IMR-90 (cell line): ENCODE results near the gene SLC25A26. TPM values are rescaled to one million over a fixed set of nuclear protein-coding genes. Genes with fewer than 3 reads are reported as not detected.

Source experiments
- ATAC-seq: fragments of 200-7000 bp; cut with Tn5 transposase; 2 replicates; pipeline ENCODE4 v1.9.1; 2020; ENCODE audit warnings: low read depth, mild to moderate bottlenecking, moderate library complexity
- BruUV-seq: library from RNA; stranded (reverse); fragments of 400-500 nt; replicated peaks from 2 replicates; lab custom pipeline; 2021; lab: Mats Ljungman, UMichigan
- CTCF ChIA-PET: fragments of 300-600 bp; formaldehyde crosslinking; extraction: SDS; loops from one replicate; lab custom pipeline; 2021; ENCODE audit warnings: antibody characterized with exemption; lab: Yijun Ruan, JAX
- POLR2A ChIA-PET: fragments of 300-600 bp; sonication (Branson Sonifier 250); formaldehyde crosslinking; loops from one replicate; lab custom pipeline; 2022; ENCODE audit warnings: antibody characterized with exemption; ENCODE audit not compliant: unreplicated experiment; lab: Charles Lee
- DNase-seq: peaks from one replicate; pipeline ENCODE4 v3.0.0; 2013
- H2AFZ ChIP-seq: replicated peaks from 2 replicates; pipeline ENCODE3; 2013; ENCODE audit warnings: low read length, mild to moderate bottlenecking; ENCODE audit not compliant: poor library complexity
- H2AK5ac ChIP-seq: 2 replicates; pipeline ENCODE4 v1.6.1; 2013; ENCODE audit warnings: low read depth, low read length, inconsistent platforms
- H2AK9ac ChIP-seq: replicated peaks from 2 replicates; pipeline ENCODE3; 2013; ENCODE audit warnings: mild to moderate bottlenecking, low read depth, low read length, moderate library complexity; ENCODE audit not compliant: poor library complexity
- H2BK120ac ChIP-seq: 2 replicates; pipeline ENCODE4 v1.6.1; 2013; ENCODE audit warnings: low read depth, low read length, inconsistent platforms
- H2BK15ac ChIP-seq: 3 replicates; pipeline ENCODE4 v1.6.1; 2013; ENCODE audit warnings: low read depth, low read length, inconsistent platforms
- H2BK20ac ChIP-seq: 2 replicates; pipeline ENCODE4 v1.6.1; 2013; ENCODE audit warnings: low read depth, mild to moderate bottlenecking, inconsistent platforms, low read length, moderate library complexity
- H2BK5ac ChIP-seq: 2 replicates; pipeline ENCODE4 v1.6.1; 2013; ENCODE audit warnings: mild to moderate bottlenecking, low read depth, low read length, inconsistent platforms; ENCODE audit not compliant: poor library complexity, severe bottlenecking
- H3K14ac ChIP-seq: replicated peaks from 2 replicates; pipeline ENCODE4 v1.6.1; 2013; ENCODE audit warnings: low read depth, low read length, inconsistent platforms
- H3K18ac ChIP-seq: 2 replicates; pipeline ENCODE4 v1.6.1; 2013; ENCODE audit warnings: low read depth, low read length, control low read depth
- H3K23ac ChIP-seq: 2 replicates; pipeline ENCODE4 v1.6.1; 2013; ENCODE audit warnings: low read depth, low read length, inconsistent platforms
- H3K27ac ChIP-seq: 2 replicates; pipeline ENCODE4 v1.5.1; 2013; ENCODE audit warnings: mild to moderate bottlenecking, control low read depth, low read length; ENCODE audit not compliant: insufficient read depth
- H3K27me3 ChIP-seq: 2 replicates; pipeline ENCODE4 v1.6.1; 2013; ENCODE audit warnings: low read length; ENCODE audit not compliant: control insufficient read depth, insufficient read depth
- H3K36me3 ChIP-seq: 2 replicates; pipeline ENCODE4 v1.6.1; 2013; ENCODE audit warnings: low read length, mixed read lengths; ENCODE audit not compliant: control insufficient read depth, insufficient read depth
- H3K4ac ChIP-seq: 2 replicates; pipeline ENCODE4 v1.6.1; 2013; ENCODE audit warnings: low read depth, low read length, inconsistent platforms
- H3K4me1 ChIP-seq: 2 replicates; pipeline ENCODE4 v1.6.1; 2013; ENCODE audit warnings: low read length, mixed read lengths; ENCODE audit not compliant: control insufficient read depth, insufficient read depth
- H3K4me2 ChIP-seq: 2 replicates; pipeline ENCODE4 v1.6.1; 2013; ENCODE audit warnings: low read depth, mild to moderate bottlenecking, control low read depth, low read length, moderate library complexity
- H3K4me3 ChIP-seq: 2 replicates; pipeline ENCODE4 v1.5.1; 2013; ENCODE audit warnings: low read depth, mild to moderate bottlenecking, control low read depth, low read length, moderate library complexity; ENCODE audit not compliant: insufficient read depth
- H3K56ac ChIP-seq: 2 replicates; pipeline ENCODE4 v1.6.1; 2013; ENCODE audit warnings: low read length, inconsistent platforms; ENCODE audit not compliant: insufficient read depth; ENCODE audit errors: extremely low read depth
- H3K79me1 ChIP-seq, 2 experiments: 2 replicates each; pipeline ENCODE4 v1.6.1; 2013; ENCODE audit warnings: low read length in 2 of 2, inconsistent platforms in 1 of 2, low read depth in 1 of 2
- H3K9ac ChIP-seq: 2 replicates; pipeline ENCODE4 v1.6.1; 2013; ENCODE audit warnings: low read depth, low read length, control low read depth
- H3K9me1 ChIP-seq: 2 replicates; pipeline ENCODE4 v1.6.1; 2013; ENCODE audit warnings: low read length, inconsistent platforms; ENCODE audit not compliant: insufficient read depth
- H3K9me3 ChIP-seq: 2 replicates; pipeline ENCODE4 v1.6.1; 2013; ENCODE audit warnings: low read length; ENCODE audit not compliant: control insufficient read depth, insufficient read depth
- H4K20me1 ChIP-seq: 2 replicates; pipeline ENCODE4 v1.6.1; 2013; ENCODE audit warnings: low read length, inconsistent platforms; ENCODE audit not compliant: insufficient read depth
- H4K5ac ChIP-seq: 2 replicates; pipeline ENCODE4 v1.6.1; 2013; ENCODE audit warnings: mild to moderate bottlenecking, low read depth, low read length, control low read depth
- H4K8ac ChIP-seq, 2 experiments: 2 replicates each; pipeline ENCODE4 v1.6.1; 2013; ENCODE audit warnings: low read depth in 2 of 2, low read length in 2 of 2, control low read depth in 1 of 2, inconsistent platforms in 1 of 2
- H4K91ac ChIP-seq: 2 replicates; pipeline ENCODE4 v1.6.1; 2013; ENCODE audit warnings: low read depth, low read length, inconsistent platforms; ENCODE audit not compliant: insufficient read depth
- CEBPB ChIP-seq: IDR thresholded peaks from 2 replicates; pipeline ENCODE4 v1.6.1; 2012; ENCODE audit warnings: low read depth, low read length, improper control_type of control experiment
- USF2 ChIP-seq: fragments of 150-350 bp; IDR thresholded peaks from 2 replicates; pipeline ENCODE4 v1.6.1; 2017; ENCODE audit warnings: mild to moderate bottlenecking, antibody characterized with exemption, low read length, low read depth
- WGBS, 2 experiments: methylation state at CpG; one replicate each; pipeline versions ENCODE4 v1.1.5 to v1.1.7; 2013; ENCODE audit warnings: missing lambda C conversion rate in 2 of 2; ENCODE audit not compliant: insufficient read length in 1 of 2; ENCODE audit errors: extremely low coverage in 2 of 2; 5-methylcytosine and 5-hydroxymethylcytosine counted together
- dilution Hi-C: fragments of 300-500 bp; cut with HindIII; formaldehyde crosslinking; loops from one replicate; pipeline ENCODE4 v1.14.3; 2018; ENCODE audit warnings: low sequenced_read_pairs; ENCODE audit not compliant: unreplicated experiment
- in situ Hi-C: fragments of 300-500 bp; cut with MboI; formaldehyde crosslinking; loops from 3 replicates; pipeline ENCODE4 v1.14.3; 2019; ENCODE audit warnings: low sequenced_read_pairs, inconsistent platforms, mixed read lengths
- intact Hi-C: fragments of 100-400 bp; cut with micrococcal nuclease; formaldehyde crosslinking; loops from 2 replicates; pipeline ENCODE4 v1.10.0; 2022
- polyA plus RNA-seq, 3 experiments: library from polyadenylated mRNA; depleted of rRNA; stranded (reverse); fragments of >200 nt; gene quantifications; 2 replicates each; pipeline ENCODE4 v1.2.3, GENCODE V29; 2012; ENCODE audit warnings: low replicate concordance in 1 of 3
- total RNA-seq: library from RNA; depleted of rRNA; stranded (reverse); fragments of >200 nt; gene quantifications from 2 replicates; pipeline ENCODE4 v1.2.3, GENCODE V29; 2012

SLC25A26 gene
- total and polyA plus RNA-seq, 2 of the 4 experiments (the other 2 are of a cell fraction) = 10.9 to 12.7 TPM

GRCh38 chr3:66397745-66398144 lies 176.9 kb downstream of the SLC25A26 start:
- peaks cover 29% of the 10 kb centered on the region for H3K9me1 ChIP-seq
- H2AK5ac ChIP-seq = no peak overlapping the region
- no peak overlapping the region for H2BK20ac ChIP-seq
- no peaks in the 10 kb centered on the region for H3K9me3 ChIP-seq
- no peaks in the 10 kb centered on the region for H4K20me1 ChIP-seq
- no peak overlapping the region for H3K18ac ChIP-seq
- H4K5ac ChIP-seq = no peak overlapping the region
- no peak overlapping the region for H2BK120ac ChIP-seq
- no peak overlapping the region for H3K4me3 ChIP-seq
- no peak overlapping the region for H3K4me2 ChIP-seq
- in situ Hi-C loops (no loop called here), dilution Hi-C loops (no loop called here), intact Hi-C loops (no loop called here)
- no peak overlapping the region for H3K56ac ChIP-seq
- H3K36me3 ChIP-seq = peaks cover 64% of the 10 kb centered on the region
- no TSS peak for BruUV-seq
- no peak overlapping the region for H3K27ac ChIP-seq
- H3K4ac ChIP-seq = no peak overlapping the region
- no peak overlapping the region for H4K91ac ChIP-seq
- H3K4me1 ChIP-seq = peaks cover 15% of the 10 kb centered on the region
- TF ChIP-seq CEBPB (peak; percentile 87), USF2 (no peak)
- no peaks in the 10 kb centered on the region for H3K27me3 ChIP-seq
- H3K9ac ChIP-seq = no peak overlapping the region
- no peak overlapping the region for H2BK5ac ChIP-seq
- DNase-seq (peak; percentile 34), ATAC-seq (no peak)
- WGBS, 2 experiments = no CpG with 5 or more reads among the region's 2 CpGs
- H2AFZ ChIP-seq = no peak overlapping the region
- ChIA-PET CTCF (no interaction called here), POLR2A (no interaction called here)
- H3K23ac ChIP-seq = no peak overlapping the region
- no peak overlapping the region for H3K14ac ChIP-seq
- no peak overlapping the region for H4K8ac ChIP-seq
- H2AK9ac ChIP-seq = no peak overlapping the region
- H2BK15ac ChIP-seq = no peak overlapping the region
- H3K79me1 ChIP-seq = peaks cover 6 to 24% of the 10 kb centered on the region in 2 experiments; a peak in 3 of 4 replicates
